IMR-90 (cell line): ENCODE measurements around the gene SMIM12.

ENCODE experiments used
- CHD1 ChIP-seq: IDR thresholded peaks from 2 replicates; pipeline ENCODE4 v1.6.1; 2012; ENCODE audit warnings: low read depth, low read length, improper control_type of control experiment
- FOS ChIP-seq: fragments of 150-350 bp; IDR thresholded peaks from 2 replicates; pipeline ENCODE4 v1.6.1; 2016; ENCODE audit warnings: low read depth, low read length
- MAZ ChIP-seq: IDR thresholded peaks from 2 replicates; pipeline ENCODE4 v1.6.1; 2012; ENCODE audit warnings: low read depth, mild to moderate bottlenecking, low read length, improper control_type of control experiment, moderate library complexity, borderline replicate concordance
- POLR2A ChIP-seq: IDR thresholded peaks from 2 replicates; pipeline ENCODE4 v1.6.1; 2012; ENCODE audit warnings: mild to moderate bottlenecking, low read depth, low read length
- RCOR1 ChIP-seq: IDR thresholded peaks from 2 replicates; pipeline ENCODE4 v1.6.1; 2012; ENCODE audit warnings: mild to moderate bottlenecking, low read length, improper control_type of control experiment; ENCODE audit not compliant: insufficient replicate concordance
- RFX5 ChIP-seq: IDR thresholded peaks from 2 replicates; pipeline ENCODE4 v1.8.0; 2012; ENCODE audit warnings: low read depth, mild to moderate bottlenecking, low read length, moderate library complexity
- TF ChIP-seq, protein P1 (sequence below): conservative IDR thresholded peaks from 2 replicates; pipeline ENCODE4 v1.5.1; 2012; ENCODE audit warnings: mild to moderate bottlenecking, low read depth, low read length, improper control_type of control experiment
- TF ChIP-seq, protein P2 (sequence below): fragments of 150-350 bp; IDR thresholded peaks from 2 replicates; pipeline ENCODE4 v1.6.1; 2016; ENCODE audit warnings: low read depth, mild to moderate bottlenecking, low read length, moderate library complexity, borderline replicate concordance

DNA sequence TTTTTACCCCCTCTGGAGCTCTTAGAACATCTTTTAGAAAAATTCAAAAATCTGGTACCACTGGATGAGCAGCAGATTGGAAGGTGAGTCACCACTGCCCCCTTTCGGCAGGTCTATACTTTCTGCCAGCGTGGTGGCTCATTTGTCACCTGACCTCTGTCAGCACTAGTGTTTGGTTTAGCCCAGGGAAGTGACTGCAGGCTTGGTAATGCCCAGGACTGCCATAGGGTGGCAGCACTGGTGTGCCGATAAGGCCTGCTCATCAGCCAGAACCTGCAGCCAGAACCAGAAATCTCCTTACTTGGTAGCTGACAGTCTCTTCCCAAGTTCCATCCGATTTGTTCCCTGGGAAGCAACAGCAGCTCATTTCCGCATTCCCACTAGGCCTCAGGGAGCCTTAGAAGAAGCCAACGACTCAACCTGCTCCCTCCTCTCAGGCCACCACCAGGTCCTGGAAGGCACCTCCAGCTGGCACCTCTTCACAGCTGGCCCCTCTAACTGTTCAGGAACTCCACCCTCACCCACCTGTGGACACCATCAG, 6.8 kb downstream of the SMIM12 start:
- TF ChIP-seq, protein P1, sequence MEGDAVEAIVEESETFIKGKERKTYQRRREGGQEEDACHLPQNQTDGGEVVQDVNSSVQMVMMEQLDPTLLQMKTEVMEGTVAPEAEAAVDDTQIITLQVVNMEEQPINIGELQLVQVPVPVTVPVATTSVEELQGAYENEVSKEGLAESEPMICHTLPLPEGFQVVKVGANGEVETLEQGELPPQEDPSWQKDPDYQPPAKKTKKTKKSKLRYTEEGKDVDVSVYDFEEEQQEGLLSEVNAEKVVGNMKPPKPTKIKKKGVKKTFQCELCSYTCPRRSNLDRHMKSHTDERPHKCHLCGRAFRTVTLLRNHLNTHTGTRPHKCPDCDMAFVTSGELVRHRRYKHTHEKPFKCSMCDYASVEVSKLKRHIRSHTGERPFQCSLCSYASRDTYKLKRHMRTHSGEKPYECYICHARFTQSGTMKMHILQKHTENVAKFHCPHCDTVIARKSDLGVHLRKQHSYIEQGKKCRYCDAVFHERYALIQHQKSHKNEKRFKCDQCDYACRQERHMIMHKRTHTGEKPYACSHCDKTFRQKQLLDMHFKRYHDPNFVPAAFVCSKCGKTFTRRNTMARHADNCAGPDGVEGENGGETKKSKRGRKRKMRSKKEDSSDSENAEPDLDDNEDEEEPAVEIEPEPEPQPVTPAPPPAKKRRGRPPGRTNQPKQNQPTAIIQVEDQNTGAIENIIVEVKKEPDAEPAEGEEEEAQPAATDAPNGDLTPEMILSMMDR, result peak; percentile 99
- TF ChIP-seq POLR2A (no peak), RFX5 (no peak), MAZ (no peak), FOS (no peak), RCOR1 (no peak), CHD1 (no peak)
- TF ChIP-seq, protein P2, sequence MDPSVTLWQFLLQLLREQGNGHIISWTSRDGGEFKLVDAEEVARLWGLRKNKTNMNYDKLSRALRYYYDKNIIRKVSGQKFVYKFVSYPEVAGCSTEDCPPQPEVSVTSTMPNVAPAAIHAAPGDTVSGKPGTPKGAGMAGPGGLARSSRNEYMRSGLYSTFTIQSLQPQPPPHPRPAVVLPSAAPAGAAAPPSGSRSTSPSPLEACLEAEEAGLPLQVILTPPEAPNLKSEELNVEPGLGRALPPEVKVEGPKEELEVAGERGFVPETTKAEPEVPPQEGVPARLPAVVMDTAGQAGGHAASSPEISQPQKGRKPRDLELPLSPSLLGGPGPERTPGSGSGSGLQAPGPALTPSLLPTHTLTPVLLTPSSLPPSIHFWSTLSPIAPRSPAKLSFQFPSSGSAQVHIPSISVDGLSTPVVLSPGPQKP, result no peak
